PC-9 (cell line): ENCODE results near the gene NAT10. TPM values are rescaled to one million over a fixed set of nuclear protein-coding genes. Genes with fewer than 3 reads are reported as not detected.

Experiments
- BruUV-seq: library from RNA; stranded (reverse); fragments of 400-500 nt; replicated peaks from 2 replicates; lab custom pipeline; 2021; lab: Mats Ljungman, UMichigan
- CTCF ChIA-PET: fragments of 300-600 bp; sonication (Branson Sonifier 250); formaldehyde crosslinking; loops from one replicate; lab custom pipeline; 2022; ENCODE audit warnings: antibody characterized with exemption; lab: Charles Lee
- POLR2A ChIA-PET: fragments of 300-600 bp; sonication (Branson Sonifier 250); formaldehyde crosslinking; loops from one replicate; lab custom pipeline; 2022; ENCODE audit warnings: antibody characterized with exemption; ENCODE audit not compliant: unreplicated experiment; lab: Charles Lee
- DNase-seq, 2 experiments: peaks; one replicate each; pipeline versions ENCODE4 v3.0.0 to v3.0.0-alpha.2; 2015 to 2022; ENCODE audit warnings: mixed read lengths in 1 of 2
- H2AFZ ChIP-seq: fragments of 200-600 bp; sonication (generic); 2 replicates; pipeline ENCODE4 v1.8.1; 2017; ENCODE audit warnings: antibody characterized with exemption
- H3F3A ChIP-seq: fragments of 200-600 bp; sonication (generic); 2 replicates; pipeline ENCODE4 v1.8.1; 2017; ENCODE audit warnings: antibody characterized with exemption, mild to moderate bottlenecking, low read depth; ENCODE audit not compliant: insufficient read depth
- H3K27ac ChIP-seq: fragments of 200-600 bp; sonication (generic); 2 replicates; pipeline ENCODE4 v1.6.1; 2016; ENCODE audit warnings: mixed run types
- H3K27me3 ChIP-seq: fragments of 200-600 bp; sonication (generic); 2 replicates; pipeline ENCODE4 v1.6.1; 2016; ENCODE audit warnings: low read depth, mixed run types; ENCODE audit not compliant: insufficient read depth
- H3K36me3 ChIP-seq: fragments of 200-600 bp; sonication (generic); 2 replicates; pipeline ENCODE4 v1.6.1; 2016; ENCODE audit warnings: low read depth, mixed run types
- H3K4me1 ChIP-seq: fragments of 200-600 bp; sonication (generic); replicated peaks from 2 replicates; pipeline ENCODE4 v1.6.1; 2016; ENCODE audit warnings: mixed run types; ENCODE audit not compliant: insufficient read depth
- H3K4me2 ChIP-seq: fragments of 200-600 bp; sonication (generic); 2 replicates; pipeline ENCODE4 v1.6.1; 2017; ENCODE audit warnings: mixed run types
- H3K4me3 ChIP-seq: fragments of 200-600 bp; sonication (generic); 2 replicates; pipeline ENCODE4 v1.6.1; 2016; ENCODE audit warnings: mixed run types
- H3K79me2 ChIP-seq: fragments of 200-600 bp; sonication (generic); 2 replicates; pipeline ENCODE4 v1.6.1; 2017; ENCODE audit warnings: low read depth, mixed run types
- H3K9me2 ChIP-seq: fragments of 200-600 bp; sonication (generic); 2 replicates; pipeline ENCODE4 v1.8.1; 2017; ENCODE audit warnings: mild to moderate bottlenecking; ENCODE audit not compliant: insufficient read depth
- H3K9me3 ChIP-seq: fragments of 200-600 bp; sonication (generic); 2 replicates; pipeline ENCODE4 v1.8.1; 2016; ENCODE audit warnings: low read depth; ENCODE audit not compliant: insufficient read depth
- H4K20me1 ChIP-seq: fragments of 200-600 bp; sonication (generic); 2 replicates; pipeline ENCODE4 v1.8.1; 2017; ENCODE audit not compliant: insufficient read depth
- CTCF ChIP-seq: fragments of 200-600 bp; sonication (generic); conservative IDR thresholded peaks from 2 replicates; pipeline ENCODE4 v1.6.1; 2017; ENCODE audit warnings: mixed run types, antibody characterized with exemption, mild to moderate bottlenecking, moderate library complexity
- EZH2 ChIP-seq: fragments of 200-600 bp; sonication (generic); IDR thresholded peaks from 2 replicates; pipeline ENCODE4 v1.8.0; 2017; ENCODE audit warnings: antibody characterized with exemption, low read depth
- intact Hi-C: fragments of 100-400 bp; cut with micrococcal nuclease; formaldehyde crosslinking; loops from one replicate; pipeline ENCODE4 v1.10.0; 2022; ENCODE audit not compliant: unreplicated experiment
- total RNA-seq: library from RNA; stranded (reverse); gene quantifications from 2 replicates; pipeline ENCODE4 v1.2.3, GENCODE V29; 2021

Gene NAT10
- total RNA-seq, 1 experiment from 2014 or later = 62.3 TPM

DNA sequence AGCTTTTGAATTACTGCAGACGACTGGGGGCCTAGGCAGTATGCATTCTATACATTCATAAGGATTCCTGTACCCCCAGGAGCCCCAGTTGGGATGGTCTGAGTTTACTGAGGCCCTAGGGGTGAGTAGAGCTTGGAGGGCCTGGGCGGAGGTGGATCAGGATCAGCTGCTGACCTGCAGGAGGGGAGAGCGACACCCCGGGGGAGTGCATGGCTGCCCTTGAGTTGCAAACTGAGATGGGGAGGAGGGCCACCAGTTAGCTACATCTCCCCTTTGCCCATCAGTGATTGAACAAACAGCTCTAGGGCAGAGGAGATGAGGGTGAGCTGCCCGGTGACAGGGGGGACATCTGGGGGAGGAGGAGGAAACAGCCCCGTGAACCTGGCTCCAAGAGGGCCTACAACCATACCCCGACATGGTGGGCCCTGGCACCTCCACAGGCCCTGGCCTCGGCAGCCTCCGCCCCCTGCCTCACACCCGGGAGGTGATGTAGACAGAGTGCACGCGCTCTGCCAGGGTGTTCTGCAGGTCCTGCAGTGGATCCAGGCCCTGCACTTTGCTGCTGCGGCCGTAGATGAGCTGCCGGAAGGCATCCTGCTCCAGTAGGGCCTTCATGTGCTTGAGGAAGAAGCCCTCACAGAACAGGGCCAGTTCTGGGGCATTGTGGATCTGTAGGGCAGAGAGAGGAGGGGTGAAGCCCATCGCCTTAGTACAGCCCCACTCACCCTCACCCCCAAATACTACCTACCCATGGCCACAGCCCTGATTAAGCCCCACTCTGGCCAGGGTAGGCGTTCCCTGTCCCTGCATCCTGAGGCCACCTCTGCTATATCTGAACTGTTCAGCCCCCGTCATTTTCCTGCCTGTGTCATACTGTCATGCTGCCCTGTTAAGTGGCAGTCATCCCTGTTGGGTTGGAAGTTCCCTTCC is 46.8 kb downstream of the NAT10 start:
- Histone ChIP-seq H3F3A (peaks cover 29% of the 10 kb centered on the region; the same call in 1 of the 2 replicates), H2AFZ (no peak overlapping the region), H3K36me3 (0 out of 2 replicates have a peak, but pooled peaks cover 19% of the 10 kb centered on the region), H3K9me2 (no peaks in the 10 kb centered on the region), H3K4me1 (no peaks in the 10 kb centered on the region), H3K9me3 (no peaks in the 10 kb centered on the region), H3K27me3 (no peaks in the 10 kb centered on the region), H3K79me2 (no peaks in the 10 kb centered on the region), H4K20me1 (0 out of 2 replicates have a peak, but pooled peaks cover 12% of the 10 kb centered on the region), H3K4me2 (no peak overlapping the region), H3K4me3 (no peak overlapping the region), H3K27ac (no peak overlapping the region)
- CTCF ChIA-PET = interaction anchor here (0.7 kb wide), 1 partner anchor 330 kb away, joined by 3 read pairs; no protein-coding TSS in a partner anchor
- DNase-seq = no peak
- TF ChIP-seq EZH2 = no peak
- intact Hi-C loops = no loop called here
- POLR2A ChIA-PET = interaction anchor here (0.6 kb wide), 1 partner anchor 82 kb away, joined by 6 read pairs; no protein-coding TSS in a partner anchor
- BruUV-seq = no TSS peak

DNA sequence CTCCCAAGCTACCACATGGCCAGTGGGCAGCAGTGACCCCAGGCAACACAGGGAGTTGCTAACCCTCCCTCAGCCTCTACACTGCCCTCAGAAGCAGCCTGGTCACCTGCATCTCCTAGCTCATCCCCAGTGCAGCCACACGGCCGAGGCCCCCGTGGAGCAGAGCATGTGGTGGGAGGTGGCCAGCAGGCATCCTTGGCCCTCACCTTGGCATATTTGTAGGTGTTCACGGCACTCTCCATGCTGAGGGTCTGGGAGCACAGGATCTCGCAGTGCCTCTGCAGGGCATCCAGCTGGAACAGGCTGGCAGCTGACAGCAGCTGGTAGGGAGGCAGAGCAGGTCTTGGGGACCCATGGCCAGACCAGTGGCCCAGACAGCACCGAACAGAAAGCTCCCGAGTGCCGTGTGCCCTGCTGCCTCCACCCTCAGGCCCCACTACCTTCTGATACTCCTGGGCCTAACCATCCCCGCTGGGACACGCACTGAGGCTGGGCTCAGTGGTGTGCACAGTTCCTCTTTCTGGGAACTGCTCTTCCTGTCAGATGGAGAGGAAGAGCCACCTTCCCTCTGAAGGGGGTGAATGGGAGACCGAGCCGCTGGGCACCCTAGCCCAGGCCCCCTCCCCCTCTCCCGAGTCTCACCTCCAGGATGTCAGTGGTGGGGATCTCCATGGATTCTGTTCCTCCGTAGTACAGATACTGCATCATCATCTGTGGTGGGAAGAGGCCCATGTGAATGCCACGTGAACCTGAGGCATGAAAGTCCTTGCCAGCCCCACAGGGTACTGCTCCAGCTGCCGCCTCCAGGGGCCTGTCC is 48.8 kb downstream of the NAT10 start:
- Histone ChIP-seq H3K9me3 (no peaks in the 10 kb centered on the region), H3K36me3 (0 out of 2 replicates have a peak, but pooled peaks cover 18% of the 10 kb centered on the region), H3K9me2 (no peaks in the 10 kb centered on the region), H3K4me2 (no peak overlapping the region), H3F3A (peaks cover 29% of the 10 kb centered on the region; the same call in 1 of the 2 replicates), H3K4me3 (no peak overlapping the region), H3K27ac (no peak overlapping the region), H3K4me1 (no peaks in the 10 kb centered on the region), H4K20me1 (0 out of 2 replicates have a peak, but pooled peaks cover 12% of the 10 kb centered on the region), H2AFZ (no peak overlapping the region), H3K27me3 (no peaks in the 10 kb centered on the region), H3K79me2 (no peaks in the 10 kb centered on the region)
- CTCF ChIA-PET = no interaction called here
- no peak for TF ChIP-seq CTCF
- no peak for TF ChIP-seq EZH2
- no TSS peak for BruUV-seq
- intact Hi-C loops = no loop called here
- POLR2A ChIA-PET = no interaction called here
- DNase-seq = no peak

DNA sequence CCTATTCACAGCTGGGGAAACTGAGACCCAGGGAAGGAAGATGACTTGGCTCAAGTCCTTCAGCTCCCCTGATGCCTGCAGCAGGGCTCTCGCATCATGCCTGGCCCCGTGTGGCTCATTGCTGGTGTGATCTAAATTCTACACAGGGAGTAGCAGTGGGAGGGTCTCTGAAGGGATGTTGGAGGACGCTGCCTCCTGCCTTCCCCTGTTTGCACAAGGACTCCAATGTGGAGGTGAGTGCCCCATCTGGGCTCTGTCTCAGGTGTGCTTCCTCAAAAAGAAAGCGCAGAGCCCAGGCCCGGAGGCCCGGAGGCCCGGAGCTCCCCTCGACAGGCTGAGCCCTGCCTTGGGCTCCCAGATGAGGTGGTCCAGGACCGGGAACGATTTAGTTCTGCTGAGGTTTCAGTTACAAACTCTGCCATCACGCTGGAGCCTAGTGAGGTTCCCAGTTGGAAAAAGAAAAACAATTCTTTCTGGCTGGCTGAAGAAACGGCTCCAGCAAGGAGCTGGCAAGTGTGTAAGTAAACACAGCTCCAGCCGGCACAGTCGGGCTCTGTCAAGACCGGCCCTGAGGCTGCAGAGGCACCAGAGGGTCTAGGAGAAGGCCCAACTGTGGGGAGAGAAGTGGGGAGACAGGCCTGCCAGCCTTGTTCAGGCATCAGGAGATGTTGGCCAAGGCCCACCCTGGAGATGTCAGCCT is 49.8 kb downstream of the NAT10 start:
- no peak overlapping the region for H3K4me2 ChIP-seq
- H3K27ac ChIP-seq = no peak overlapping the region
- H3K27me3 ChIP-seq = no peaks in the 10 kb centered on the region
- no peaks in the 10 kb centered on the region for H3K79me2 ChIP-seq
- H3F3A ChIP-seq = peaks cover 25% of the 10 kb centered on the region; the same call in 1 of the 2 replicates
- H3K9me3 ChIP-seq = no peaks in the 10 kb centered on the region
- H3K9me2 ChIP-seq = no peaks in the 10 kb centered on the region
- BruUV-seq = no TSS peak
- DNase-seq = no peak
- H4K20me1 ChIP-seq = 0 out of 2 replicates have a peak, but pooled peaks cover 12% of the 10 kb centered on the region
- H2AFZ ChIP-seq = no peak overlapping the region
- H3K4me1 ChIP-seq = no peaks in the 10 kb centered on the region
- no peak overlapping the region for H3K4me3 ChIP-seq
- CTCF ChIA-PET = no interaction called here
- intact Hi-C loops = no loop called here
- TF ChIP-seq CTCF (no peak), EZH2 (no peak)
- POLR2A ChIA-PET = interaction anchor here (0.6 kb wide), 1 partner anchor 101 kb away, joined by 4 read pairs; no protein-coding TSS in a partner anchor
- H3K36me3 ChIP-seq = 0 out of 2 replicates have a peak, but pooled peaks cover 17% of the 10 kb centered on the region
